Natural killer cell (primary cell): ENCODE measurements around the gene ZFHX2. TPM values are rescaled to one million over a fixed set of nuclear protein-coding genes. Genes with fewer than 3 reads are reported as not detected.

Source experiments
- ATAC-seq, 3 donors: fragments of 150-1000 bp in 2 of 3; fragments of 200-7000 bp in 1 of 3; cut with Tn5 transposase; 1 replicate in 1 of 3; 2 replicates in 2 of 3; pipeline ENCODE4 v1.10.0; 2021; ENCODE audit warnings: mild to moderate bottlenecking in 2 of 3, moderate library complexity in 2 of 3
- DNase-seq, 2 donors: peaks; one replicate each; pipeline versions ENCODE4 v3.0.0 to v3.0.0-alpha.2; 2013 to 2021; ENCODE audit warnings: mixed read lengths in 1 of 2
- H3K27ac ChIP-seq: one replicate; pipeline ENCODE4 v1.5.1; 2013; ENCODE audit warnings: mild to moderate bottlenecking, low read length
- H3K27me3 ChIP-seq: one replicate; pipeline ENCODE4 v1.6.1; 2013; ENCODE audit warnings: low read length; ENCODE audit not compliant: control insufficient read depth, insufficient read depth
- H3K36me3 ChIP-seq: one replicate; pipeline ENCODE4 v1.6.1; 2013; ENCODE audit warnings: low read length; ENCODE audit not compliant: control insufficient read depth, insufficient read depth
- H3K4me1 ChIP-seq: one replicate; pipeline ENCODE4 v1.6.1; 2013; ENCODE audit warnings: low read length; ENCODE audit not compliant: control insufficient read depth, insufficient read depth
- H3K4me3 ChIP-seq: one replicate; pipeline ENCODE4 v1.5.1; 2013; ENCODE audit warnings: low read length
- H3K9me3 ChIP-seq: one replicate; pipeline ENCODE4 v1.6.1; 2013; ENCODE audit warnings: low read length; ENCODE audit not compliant: control insufficient read depth, insufficient read depth
- H3K27ac Mint-ChIP-seq, 2 donors: one replicate each; pipeline ENCODE4 v1.8.0; 2022; ENCODE audit warnings: mild to moderate bottlenecking in 2 of 2, mixed read lengths in 2 of 2, moderate library complexity in 1 of 2
- H3K27me3 Mint-ChIP-seq, 2 donors: one replicate each; pipeline ENCODE4 v1.8.0; 2022; ENCODE audit warnings: low read depth in 2 of 2, mixed read lengths in 2 of 2
- H3K36me3 Mint-ChIP-seq: one replicate; pipeline ENCODE4 v1.8.0; 2022; ENCODE audit warnings: mixed read lengths
- H3K4me1 Mint-ChIP-seq, 2 donors: one replicate each; pipeline ENCODE4 v1.8.0; 2022; ENCODE audit warnings: mixed read lengths in 2 of 2
- H3K4me3 Mint-ChIP-seq: one replicate; pipeline ENCODE4 v1.8.0; 2022; ENCODE audit warnings: mild to moderate bottlenecking, moderate library complexity, mixed read lengths
- H3K9me3 Mint-ChIP-seq, 2 donors: one replicate each; pipeline ENCODE4 v1.8.0; 2022; ENCODE audit warnings: mixed read lengths in 2 of 2
- CTCF ChIP-seq: fragments of 200-600 bp; IDR thresholded peaks from one replicate; pipeline ENCODE4 v1.8.0; 2022; ENCODE audit warnings: antibody characterized with exemption
- WGBS: methylation state at CpG from one replicate; pipeline ENCODE4 v1.1.7; 2013; ENCODE audit warnings: missing lambda C conversion rate; ENCODE audit not compliant: insufficient coverage; 5-methylcytosine and 5-hydroxymethylcytosine counted together
- intact Hi-C: fragments of 100-400 bp; cut with micrococcal nuclease; formaldehyde crosslinking; loops from one replicate; pipeline ENCODE4 v1.14.2; 2022
- total RNA-seq, 4 donors: library from RNA; stranded (reverse); fragments of 120-200 nt in 1 of 4; gene quantifications; one replicate each; pipeline versions ENCODE4 v1.2.3 to v1.2.4, GENCODE V29; 2013 to 2022

The ZFHX2 gene
- total RNA-seq, 3 donors from 2014 or later (not counting 1 experiment from before 2014, with no cell fraction given), result 0.07 to 0.72 (median 0.45) TPM

GRCh38 chr14:23555533-23555881 is 3.9 kb upstream of the ZFHX2 start:
- Mint-ChIP-seq H3K4me3 (peak overlapping the region; percentile 98), H3K36me3 (no peaks in the 10 kb centered on the region), H3K27me3 (no peaks in the 10 kb centered on the region), H3K9me3 (no peaks in the 10 kb centered on the region), H3K27ac (peak overlapping the region; percentile 91 to 96), H3K4me1 (peaks cover 28 to 33% of the 10 kb centered on the region in 2 donors)
- ATAC-seq, result no peak
- H3K27me3 ChIP-seq, result peaks cover 6% of the 10 kb centered on the region
- H3K4me1 ChIP-seq, result peaks cover 35% of the 10 kb centered on the region
- peak overlapping the region; percentile 98 for H3K4me3 ChIP-seq
- H3K27ac ChIP-seq, result peak overlapping the region; percentile 93
- peaks cover 17% of the 10 kb centered on the region for H3K36me3 ChIP-seq
- intact Hi-C loops, result no loop called here
- no peak for DNase-seq
- WGBS, result 5% methylated on average over 10 of the region's 14 CpGs
- no peak for TF ChIP-seq CTCF
- no peaks in the 10 kb centered on the region for H3K9me3 ChIP-seq

- Histone ChIP-seq H3K36me3 (no peaks in the 10 kb centered on the region), H3K4me3 (peak overlapping the region; percentile 66), H3K4me1 (peaks cover 23% of the 10 kb centered on the region), H3K27me3 (peaks cover 9% of the 10 kb centered on the region), H3K27ac (no peak overlapping the region), H3K9me3 (no peaks in the 10 kb centered on the region)
- H3K27ac Mint-ChIP-seq, result no peak overlapping the region
- no peak overlapping the region for H3K4me3 Mint-ChIP-seq
- no peaks in the 10 kb centered on the region for H3K36me3 Mint-ChIP-seq
- TF ChIP-seq CTCF, result no peak
- no peaks in the 10 kb centered on the region for H3K9me3 Mint-ChIP-seq
- DNase-seq (no peak), ATAC-seq (no peak)
- 4% methylated on average over 31 of the region's 37 CpGs for WGBS
- no peaks in the 10 kb centered on the region for H3K27me3 Mint-ChIP-seq
- intact Hi-C loops, result loop anchor here (1.0 kb wide), 1 partner anchor 82 kb away; the partner anchor contains the start of gene NGDN
- peaks cover 6 to 15% of the 10 kb centered on the region in 2 donors for H3K4me1 Mint-ChIP-seq
Measured at GRCh38 chr14:23550812-23551265, 726 bp downstream of the ZFHX2 start.

- Histone ChIP-seq H3K4me1 (peaks cover 18% of the 10 kb centered on the region), H3K27ac (no peak overlapping the region), H3K27me3 (peaks cover 9% of the 10 kb centered on the region), H3K4me3 (no peak overlapping the region), H3K36me3 (no peaks in the 10 kb centered on the region), H3K9me3 (no peaks in the 10 kb centered on the region)
- H3K27me3 Mint-ChIP-seq, result no peaks in the 10 kb centered on the region
- intact Hi-C loops, result no loop called here
- 70% methylated on average over 11 of the region's 12 CpGs for WGBS
- no peak overlapping the region for H3K27ac Mint-ChIP-seq
- H3K9me3 Mint-ChIP-seq, result no peaks in the 10 kb centered on the region
- DNase-seq (peak in 1 of 2 donors; percentile 9), ATAC-seq (no peak)
- TF ChIP-seq CTCF, result no peak
- peaks cover 6 to 9% of the 10 kb centered on the region in 2 donors for H3K4me1 Mint-ChIP-seq
- H3K36me3 Mint-ChIP-seq, result no peaks in the 10 kb centered on the region
- H3K4me3 Mint-ChIP-seq, result no peak overlapping the region
Measured at GRCh38 chr14:23550131-23550811, 1.3 kb downstream of the ZFHX2 start.
